HG03575 (cell line): Measurements from ENCODE around the gene SFTPA1.
"Not testable (repeated sequence)": the region's sequence is repeated elsewhere in the genome, so short reads cannot be mapped to it uniquely, and the experiment has no call there.

Experiments used
- ATAC-seq: cut with Tn5 transposase; IDR thresholded peaks from one replicate; pipeline ENCODE4 v1.9.1; 2021; ENCODE audit not compliant: unreplicated experiment, insufficient number of reproducible peaks, low FRiP score; ENCODE audit errors: extremely low read depth

The SFTPA1 gene

DNA sequence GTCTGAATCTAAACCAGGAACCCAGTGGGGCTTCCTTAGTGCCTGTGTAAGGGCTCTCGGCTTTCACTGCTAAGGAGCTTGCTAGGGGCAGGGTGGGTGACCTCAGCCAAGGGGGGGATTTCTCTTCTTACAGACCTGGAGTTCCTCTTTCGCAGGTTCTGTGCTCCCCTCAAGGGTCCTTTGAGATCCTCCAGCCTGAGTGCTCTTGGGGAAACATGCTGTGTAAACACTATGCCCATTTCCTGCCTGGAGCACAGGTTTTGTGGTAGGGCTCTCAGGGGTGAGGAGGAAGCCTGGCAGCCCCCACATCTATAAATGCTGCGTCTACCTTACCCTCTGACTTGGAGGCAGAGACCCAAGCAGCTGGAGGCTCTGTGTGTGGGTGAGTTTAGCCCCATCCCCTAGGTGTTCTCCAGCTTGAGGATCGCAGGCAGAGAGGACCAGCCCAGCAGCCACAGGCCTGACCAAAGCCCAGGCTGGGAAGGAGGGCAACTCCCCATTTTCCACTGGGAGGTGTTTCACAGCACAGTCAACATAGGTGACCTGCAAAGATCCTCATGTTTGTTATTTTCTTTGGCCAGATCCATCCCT is at the start of gene SFTPA1:
Gene SFTPA1, plus strand, starts transcription at position 339 of the 591 bp plus-strand sequence. CDS start 887 bp downstream, outside the sequence.
- no peak for ATAC-seq

DNA sequence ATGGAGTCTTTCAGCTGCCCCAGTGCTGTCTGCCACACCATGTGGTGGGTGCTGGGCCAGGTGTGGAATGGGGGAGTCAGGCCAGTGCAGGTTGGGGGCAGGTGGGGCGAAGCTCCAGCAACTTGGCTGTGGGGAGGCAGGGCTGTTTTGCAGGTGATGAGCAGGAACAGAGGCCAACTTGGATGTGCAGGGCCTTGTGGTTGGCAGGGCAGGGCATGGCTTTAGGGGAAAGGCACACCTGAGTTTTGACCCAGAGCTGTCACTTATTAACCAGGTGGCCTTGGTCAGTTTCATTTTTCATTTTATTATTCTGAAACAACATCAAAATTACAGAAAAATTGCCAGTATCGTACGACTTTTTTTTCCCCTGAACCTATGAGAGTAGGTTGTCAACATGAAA is 49.5 kb upstream of the SFTPA1 start:
- ATAC-seq = no peak

DNA sequence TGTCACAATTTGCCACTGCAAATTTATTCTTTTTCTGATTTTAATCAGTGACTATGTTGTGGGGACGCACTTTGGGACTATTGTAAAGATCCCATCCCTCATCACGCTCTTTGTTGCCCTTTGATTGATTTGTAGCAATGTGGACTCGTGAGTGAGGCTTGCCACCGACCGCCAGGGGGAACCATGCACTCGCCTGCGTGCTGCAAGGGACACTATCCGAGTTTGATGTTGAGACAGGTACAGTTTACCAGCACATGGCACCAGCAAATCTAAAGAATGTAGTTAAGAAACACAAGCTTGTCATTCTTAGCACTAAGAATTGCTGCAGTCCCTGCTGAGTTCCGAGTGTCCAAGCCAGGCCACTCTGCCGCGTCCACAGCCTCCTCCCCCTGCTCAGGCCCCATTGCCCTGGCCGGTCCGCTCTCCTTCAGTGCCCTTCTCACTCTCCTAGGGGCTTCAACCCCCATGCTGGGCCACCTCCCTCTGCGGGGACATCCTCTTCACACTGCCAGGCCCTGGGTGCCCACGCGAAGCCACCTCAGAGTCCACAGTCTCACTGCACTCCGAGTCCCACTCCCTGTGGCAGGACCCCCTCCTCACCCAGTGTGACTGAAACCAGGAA is 48.5 kb upstream of the SFTPA1 start:
- no peak for ATAC-seq

GRCh38 chr10:79563426-79563825 is 47.3 kb upstream of the SFTPA1 start:
- no peak for ATAC-seq

- ATAC-seq = not testable (repeated sequence)
Observed at GRCh38 chr10:79570624-79571023, 40.1 kb upstream of the SFTPA1 start.

GRCh38 chr10:79579361-79579760 is 31.4 kb upstream of the SFTPA1 start:
- no peak for ATAC-seq

DNA sequence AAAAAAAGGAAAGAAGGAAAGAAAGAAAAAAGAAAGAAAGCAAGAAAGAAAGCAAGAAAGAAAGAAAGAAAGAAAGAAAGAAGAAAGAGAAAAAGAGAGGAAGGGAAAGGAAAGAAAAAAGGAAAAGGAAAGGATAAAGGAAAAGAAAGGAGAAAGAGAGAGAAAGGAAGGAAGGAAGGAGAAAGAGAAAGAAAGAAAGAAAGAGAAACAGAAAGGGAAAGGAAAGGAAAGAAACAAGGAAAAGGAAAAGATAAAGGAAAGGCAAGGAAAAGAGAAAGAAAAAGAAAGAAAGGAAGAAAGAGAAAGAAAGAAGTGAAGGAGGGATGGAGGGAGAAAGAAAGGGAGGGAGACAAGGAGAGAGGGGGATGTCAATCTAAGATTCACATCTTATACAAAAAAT is 29.7 kb upstream of the SFTPA1 start:
- ATAC-seq = no peak

DNA sequence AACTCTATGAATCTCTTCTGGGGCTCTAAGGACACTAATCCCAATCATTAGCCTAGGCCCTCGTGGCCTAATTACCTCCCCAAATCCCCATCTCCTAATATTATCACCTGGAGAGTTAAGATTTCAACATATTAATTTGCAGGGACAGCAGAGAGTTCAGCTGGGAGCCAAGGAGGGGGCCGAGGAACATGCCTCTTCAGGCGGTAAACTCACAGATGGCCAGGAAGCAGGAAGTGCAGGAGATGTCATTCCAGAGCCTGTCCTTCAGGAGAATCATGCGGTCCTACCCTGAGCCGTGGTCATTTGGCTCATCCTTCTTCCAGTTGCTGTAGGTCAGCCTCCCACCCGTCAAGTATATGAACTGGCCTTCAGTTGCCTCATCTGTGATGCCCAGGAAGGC is 28.6 kb upstream of the SFTPA1 start:
- no peak for ATAC-seq

GRCh38 chr10:79582954-79583353 is 27.8 kb upstream of the SFTPA1 start:
- ATAC-seq = not testable (repeated sequence)

GRCh38 chr10:79583488-79584024 is 27.2 kb upstream of the SFTPA1 start:
- ATAC-seq = no peak

DNA sequence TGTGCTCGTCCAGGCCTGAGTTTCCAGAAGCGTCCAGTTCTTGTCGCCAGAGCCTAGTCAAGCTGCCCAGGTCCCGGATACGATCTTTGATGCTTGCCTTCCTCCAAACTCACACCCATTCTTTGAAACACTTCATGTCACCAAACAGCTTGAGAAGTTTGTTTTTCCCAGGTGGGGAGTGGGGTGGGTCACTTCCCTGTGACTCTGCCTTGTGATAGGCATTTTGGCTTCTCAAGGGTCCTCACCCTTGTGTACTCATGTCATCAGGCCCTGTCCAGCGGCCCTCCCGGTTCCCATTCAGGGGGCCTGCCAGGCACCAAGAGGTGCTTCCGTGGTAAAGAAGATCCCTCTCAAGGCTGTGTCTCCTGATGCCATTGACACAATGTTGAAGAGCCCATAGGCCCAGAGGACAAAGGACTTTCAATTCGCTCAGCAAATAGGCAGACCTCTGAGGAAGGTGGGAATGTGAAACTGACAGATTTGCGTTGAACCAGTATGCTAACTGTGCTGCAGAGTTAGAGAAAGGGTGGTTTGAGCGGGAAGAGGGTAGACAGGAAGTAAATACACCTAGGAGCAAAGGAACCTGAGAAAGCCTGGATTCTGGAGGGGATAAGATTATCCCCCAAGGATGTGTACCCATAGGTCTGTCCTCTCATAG is 24.7 kb upstream of the SFTPA1 start:
- ATAC-seq = no peak

DNA sequence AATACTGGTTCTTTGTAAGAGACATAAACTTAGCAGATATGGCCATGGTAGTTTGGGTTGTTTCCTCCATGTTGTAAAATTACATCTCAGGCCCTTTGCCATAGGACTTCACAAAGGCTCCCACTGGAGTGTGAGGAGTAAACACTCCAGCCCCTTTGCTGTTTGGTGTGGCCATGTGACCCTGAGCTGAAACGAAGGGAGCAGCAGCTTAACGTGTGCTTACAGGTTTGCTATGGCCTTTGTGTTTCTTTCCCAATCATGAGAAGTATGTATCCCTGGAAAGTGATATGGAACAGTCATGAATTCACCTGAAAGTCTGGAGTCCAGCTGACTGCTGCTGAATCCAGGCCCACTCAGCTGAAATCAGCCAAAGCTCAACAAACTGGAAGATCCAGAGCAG is 23.8 kb upstream of the SFTPA1 start:
- ATAC-seq = no peak

GRCh38 chr10:79588800-79589199 is 21.9 kb upstream of the SFTPA1 start:
- ATAC-seq = no peak

GRCh38 chr10:79593377-79593776 is 17.4 kb upstream of the SFTPA1 start:
- no peak for ATAC-seq

DNA sequence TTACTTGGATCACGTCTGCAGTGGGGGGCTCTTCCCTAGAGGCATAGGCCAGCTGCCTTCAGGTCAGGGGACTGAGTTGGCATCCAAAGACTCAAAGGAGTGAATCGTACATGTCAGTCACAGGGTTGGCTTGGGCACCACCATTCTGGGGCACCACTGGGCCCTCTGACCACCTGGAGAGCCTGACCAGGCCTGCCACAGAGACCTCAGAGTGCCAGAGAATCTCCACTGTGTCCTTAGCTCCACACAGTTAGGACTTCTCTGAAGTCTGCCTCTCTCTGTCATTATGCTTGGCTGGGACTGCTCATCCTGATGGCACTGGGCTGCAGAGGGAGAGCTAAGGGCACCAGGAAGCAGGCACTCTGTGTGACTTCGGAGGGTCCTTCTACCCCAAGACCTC is 16.2 kb upstream of the SFTPA1 start:
- ATAC-seq = not testable (repeated sequence)

DNA sequence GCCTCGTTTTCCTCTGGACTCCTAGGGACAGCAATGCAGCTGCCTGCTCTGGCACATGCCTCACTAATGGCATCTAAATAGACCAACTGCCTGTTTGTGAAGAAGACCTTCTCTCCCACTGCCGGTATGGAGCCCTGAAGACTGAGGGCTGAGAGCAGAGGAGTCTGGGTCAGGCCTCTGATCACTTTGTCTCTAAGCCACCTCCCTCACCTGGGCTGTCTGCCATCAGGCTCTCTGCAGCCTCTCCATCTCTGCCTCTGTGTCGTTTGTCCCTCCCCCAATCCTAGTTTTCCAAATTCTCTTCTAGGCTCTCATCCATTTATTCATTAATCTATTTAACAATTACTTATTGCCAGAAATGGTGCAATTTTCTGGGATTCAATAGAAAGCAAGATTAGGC is 15.2 kb upstream of the SFTPA1 start:
- ATAC-seq = no peak

DNA sequence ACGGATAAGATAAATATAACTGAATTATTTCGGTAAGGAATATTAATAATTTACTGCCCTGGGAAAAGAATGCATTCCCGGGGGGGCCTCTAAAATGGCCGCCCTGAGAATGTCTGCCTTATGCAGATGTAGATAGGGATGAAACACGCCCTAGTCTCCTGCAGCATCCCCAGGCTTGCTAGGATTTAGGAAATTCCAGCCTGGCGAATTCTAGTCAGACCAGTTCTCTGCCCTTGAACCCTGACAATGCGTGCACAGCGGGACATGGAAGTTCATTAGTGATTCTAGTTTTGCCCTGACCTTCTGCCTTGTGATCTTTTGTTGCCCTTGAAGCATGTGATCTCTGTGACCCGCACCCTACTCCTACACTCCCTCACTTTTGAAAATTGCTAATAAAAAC is 11.1 kb upstream of the SFTPA1 start:
- not testable (repeated sequence) for ATAC-seq

GRCh38 chr10:79601939-79602338 is 8.8 kb upstream of the SFTPA1 start:
- ATAC-seq = no peak

DNA sequence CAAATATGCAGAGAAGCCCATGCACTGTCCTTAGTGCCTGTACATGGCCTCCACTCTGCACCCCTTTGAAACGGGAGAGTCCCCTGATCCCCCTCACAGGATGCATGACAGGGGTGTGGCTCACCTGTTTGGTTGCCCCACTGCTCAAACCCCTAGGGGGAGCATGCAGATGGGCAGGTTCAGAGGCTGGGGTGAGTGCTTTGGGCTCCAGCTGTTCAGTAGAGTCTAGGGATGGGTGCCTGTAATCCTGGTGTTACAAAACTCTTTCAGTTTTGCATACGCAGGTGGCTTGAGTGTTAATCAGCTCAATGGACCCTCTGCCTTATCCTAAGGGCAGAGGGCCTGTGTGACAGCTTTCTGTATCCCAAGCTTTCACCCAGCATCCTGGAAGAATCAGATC is 7.8 kb upstream of the SFTPA1 start:
- ATAC-seq = no peak

GRCh38 chr10:79604294-79604693 is 6.4 kb upstream of the SFTPA1 start:
- ATAC-seq = no peak
